Endodermal cell (in vitro differentiated cells): ENCODE measurements around the gene GRIN2D. TPM values are rescaled to one million over a fixed set of nuclear protein-coding genes. Genes with fewer than 3 reads are reported as not detected.
A peak's percentile ranks its signal among the peaks of the same experiment; 100 is the strongest.

Experiments used
- DNase-seq: peaks from one replicate; pipeline ENCODE4 v3.0.0-alpha.2; 2017
- H3K27ac ChIP-seq: 2 replicates; pipeline ENCODE4 v1.5.1; 2013; ENCODE audit warnings: mild to moderate bottlenecking, low read depth, low read length, moderate library complexity
- H3K27me3 ChIP-seq: 2 replicates; pipeline ENCODE4 v1.6.1; 2013; ENCODE audit warnings: mild to moderate bottlenecking, low read length, moderate library complexity; ENCODE audit not compliant: insufficient read depth, control insufficient read depth, poor library complexity, severe bottlenecking
- H3K36me3 ChIP-seq: 2 replicates; pipeline ENCODE4 v1.7.0; 2013; ENCODE audit warnings: mild to moderate bottlenecking, low read length, moderate library complexity; ENCODE audit not compliant: control insufficient read depth, insufficient read depth
- H3K4me1 ChIP-seq: one replicate; pipeline ENCODE4 v1.7.0; 2013; ENCODE audit warnings: low read length; ENCODE audit not compliant: control insufficient read depth, insufficient read depth
- H3K4me3 ChIP-seq: 2 replicates; pipeline ENCODE4 v1.5.1; 2013; ENCODE audit warnings: mild to moderate bottlenecking, low read length, moderate library complexity
- H3K9ac ChIP-seq: 2 replicates; pipeline ENCODE4 v1.6.1; 2013; ENCODE audit warnings: mild to moderate bottlenecking, low read length, moderate library complexity; ENCODE audit not compliant: poor library complexity, severe bottlenecking; ENCODE audit errors: extremely low read depth
- H3K9me3 ChIP-seq: 2 replicates; pipeline ENCODE4 v1.6.1; 2013; ENCODE audit warnings: mild to moderate bottlenecking, low read length, moderate library complexity; ENCODE audit not compliant: control insufficient read depth
- H3K27ac Mint-ChIP-seq: 2 replicates; pipeline ENCODE4 v1.8.0; 2020; ENCODE audit warnings: mixed read lengths
- H3K27me3 Mint-ChIP-seq: 2 replicates; pipeline ENCODE4 v1.8.0; 2021; ENCODE audit warnings: mild to moderate bottlenecking, mixed read lengths; ENCODE audit not compliant: insufficient read depth
- H3K36me3 Mint-ChIP-seq: 2 replicates; pipeline ENCODE4 v1.8.0; 2020; ENCODE audit warnings: low read depth, mixed read lengths
- H3K4me1 Mint-ChIP-seq: 2 replicates; pipeline ENCODE4 v1.8.0; 2020; ENCODE audit warnings: mixed read lengths
- H3K4me3 Mint-ChIP-seq: 2 replicates; pipeline ENCODE4 v1.8.0; 2020; ENCODE audit warnings: mild to moderate bottlenecking, moderate library complexity, mixed read lengths
- H3K9me3 Mint-ChIP-seq: 2 replicates; pipeline ENCODE4 v1.8.0; 2020; ENCODE audit warnings: mild to moderate bottlenecking, mixed read lengths
- WGBS, 2 experiments: methylation state at CpG; one replicate each; pipeline versions ENCODE4 v1.1.5 to v1.1.7; 2013; ENCODE audit warnings: missing lambda C conversion rate in 2 of 2, mixed read lengths in 1 of 2; ENCODE audit not compliant: insufficient coverage in 1 of 2, insufficient read length in 1 of 2; 5-methylcytosine and 5-hydroxymethylcytosine counted together
- total RNA-seq, 2 donors: library from RNA; stranded (reverse); fragmentation: NEBNext Ultra II Directional in 1 of 2; extraction: Animal tissue kit (Norgen Biotek cat#: 25700) in 1 of 2; gene quantifications; 2 replicates in 1 of 2; 3 replicates in 1 of 2; pipeline ENCODE4 v1.2.1, GENCODE V29; 2021
- TF ChIP-seq, protein P1 (sequence below): fragments of 200-600 bp; sonication (generic); conservative IDR thresholded peaks from 2 replicates; pipeline ENCODE4 v1.5.0; 2021; ENCODE audit warnings: antibody characterized with exemption, mild to moderate bottlenecking

GRIN2D gene
- total RNA-seq, 2 donors from 2014 or later: 0.77 to 1.2 TPM

DNA sequence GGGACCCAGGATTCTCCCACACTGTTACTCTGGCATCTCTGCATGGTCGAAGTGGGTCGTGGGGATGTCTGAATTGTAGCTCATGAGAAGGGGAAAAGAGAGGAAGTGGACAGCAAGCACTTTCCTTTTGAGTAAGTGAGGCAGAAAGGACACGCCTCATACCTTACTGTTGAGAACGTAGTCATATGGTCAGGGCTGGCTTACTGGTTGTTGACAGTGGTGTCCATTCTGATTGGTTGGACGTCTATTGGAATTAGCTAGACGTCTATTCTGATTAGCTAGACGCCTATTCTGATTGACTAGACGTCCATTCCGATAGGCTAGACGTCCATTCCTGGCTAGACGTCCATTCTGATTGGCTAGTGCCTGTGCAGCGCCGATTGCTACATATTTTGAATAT is 12.4 kb downstream of the GRIN2D start:
- Mint-ChIP-seq H3K27ac (no peak overlapping the region), H3K9me3 (no peaks in the 10 kb centered on the region)

DNA sequence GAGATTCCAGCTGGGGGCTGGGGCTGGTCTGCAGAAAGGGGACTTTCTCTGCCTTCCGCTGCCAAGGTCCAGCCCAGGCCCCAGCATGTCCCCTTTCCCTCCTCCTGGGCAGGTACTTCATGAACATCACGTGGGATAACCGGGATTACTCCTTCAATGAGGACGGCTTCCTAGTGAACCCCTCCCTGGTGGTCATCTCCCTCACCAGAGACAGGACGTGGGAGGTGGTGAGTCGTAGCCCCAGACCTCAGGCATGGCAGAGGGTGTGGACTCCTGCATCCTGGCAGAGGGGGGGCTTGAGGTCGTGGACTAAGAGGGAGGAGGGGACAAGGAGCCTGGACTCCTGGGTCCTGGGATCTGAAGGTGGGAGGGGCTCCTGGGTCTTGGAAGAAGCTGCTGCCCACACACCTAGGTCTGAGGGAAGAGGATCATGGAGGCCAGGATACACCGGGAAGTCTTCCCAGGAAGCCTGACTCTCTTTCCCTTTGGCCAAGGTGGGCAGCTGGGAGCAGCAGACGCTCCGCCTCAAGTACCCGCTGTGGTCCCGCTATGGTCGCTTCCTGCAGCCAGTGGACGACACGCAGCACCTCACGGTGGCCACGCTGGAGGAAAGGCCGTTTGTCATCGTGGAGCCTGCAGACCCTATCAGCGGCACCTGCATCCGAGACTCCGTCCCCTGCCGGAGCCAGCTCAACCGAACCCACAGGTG is 20.6 kb downstream of the GRIN2D start:
- peaks cover 13% of the 10 kb centered on the region for H3K4me1 Mint-ChIP-seq
- no peaks in the 10 kb centered on the region for H3K4me1 ChIP-seq
- whole genome bisulfite sequencing, 2 experiments: 60 to 81% methylated on average over 18 to 24 of the region's 24 CpGs
- H3K9me3 Mint-ChIP-seq: no peaks in the 10 kb centered on the region
- peaks cover 4% of the 10 kb centered on the region for H3K27me3 Mint-ChIP-seq
- peak; percentile 80 for DNase-seq
- no peaks in the 10 kb centered on the region for H3K36me3 Mint-ChIP-seq
- H3K27ac Mint-ChIP-seq: peak overlapping the region; percentile 91
- TF ChIP-seq, protein P1, sequence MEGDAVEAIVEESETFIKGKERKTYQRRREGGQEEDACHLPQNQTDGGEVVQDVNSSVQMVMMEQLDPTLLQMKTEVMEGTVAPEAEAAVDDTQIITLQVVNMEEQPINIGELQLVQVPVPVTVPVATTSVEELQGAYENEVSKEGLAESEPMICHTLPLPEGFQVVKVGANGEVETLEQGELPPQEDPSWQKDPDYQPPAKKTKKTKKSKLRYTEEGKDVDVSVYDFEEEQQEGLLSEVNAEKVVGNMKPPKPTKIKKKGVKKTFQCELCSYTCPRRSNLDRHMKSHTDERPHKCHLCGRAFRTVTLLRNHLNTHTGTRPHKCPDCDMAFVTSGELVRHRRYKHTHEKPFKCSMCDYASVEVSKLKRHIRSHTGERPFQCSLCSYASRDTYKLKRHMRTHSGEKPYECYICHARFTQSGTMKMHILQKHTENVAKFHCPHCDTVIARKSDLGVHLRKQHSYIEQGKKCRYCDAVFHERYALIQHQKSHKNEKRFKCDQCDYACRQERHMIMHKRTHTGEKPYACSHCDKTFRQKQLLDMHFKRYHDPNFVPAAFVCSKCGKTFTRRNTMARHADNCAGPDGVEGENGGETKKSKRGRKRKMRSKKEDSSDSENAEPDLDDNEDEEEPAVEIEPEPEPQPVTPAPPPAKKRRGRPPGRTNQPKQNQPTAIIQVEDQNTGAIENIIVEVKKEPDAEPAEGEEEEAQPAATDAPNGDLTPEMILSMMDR: no peak
- H3K27ac ChIP-seq: no peak overlapping the region
- H3K9me3 ChIP-seq: no peaks in the 10 kb centered on the region
- H3K36me3 ChIP-seq: no peaks in the 10 kb centered on the region
- no peaks in the 10 kb centered on the region for H3K27me3 ChIP-seq
- peak overlapping the region; percentile 68 for H3K4me3 Mint-ChIP-seq
- H3K4me3 ChIP-seq: peak overlapping the region; percentile 72
- H3K9ac ChIP-seq: no peak overlapping the region

More for the DNA sequence above, 12.4 kb downstream of the GRIN2D start:
- H3K4me1 Mint-ChIP-seq: peaks cover 5% of the 10 kb centered on the region
- WGBS, 2 experiments: 89 to 92% methylated on average over 13 of the region's 13 CpGs
- H3K9ac ChIP-seq: no peak overlapping the region
- H3K4me1 ChIP-seq: no peaks in the 10 kb centered on the region
- no peaks in the 10 kb centered on the region for H3K36me3 ChIP-seq
- no peaks in the 10 kb centered on the region for H3K9me3 ChIP-seq
- TF ChIP-seq, protein P1: no peak
- H3K27me3 ChIP-seq: no peaks in the 10 kb centered on the region
- H3K27me3 Mint-ChIP-seq: peaks cover 8% of the 10 kb centered on the region
- no peak overlapping the region for H3K4me3 Mint-ChIP-seq
- no peak overlapping the region for H3K27ac ChIP-seq
- DNase-seq: no peak
- no peaks in the 10 kb centered on the region for H3K36me3 Mint-ChIP-seq
- no peak overlapping the region for H3K4me3 ChIP-seq

DNA sequence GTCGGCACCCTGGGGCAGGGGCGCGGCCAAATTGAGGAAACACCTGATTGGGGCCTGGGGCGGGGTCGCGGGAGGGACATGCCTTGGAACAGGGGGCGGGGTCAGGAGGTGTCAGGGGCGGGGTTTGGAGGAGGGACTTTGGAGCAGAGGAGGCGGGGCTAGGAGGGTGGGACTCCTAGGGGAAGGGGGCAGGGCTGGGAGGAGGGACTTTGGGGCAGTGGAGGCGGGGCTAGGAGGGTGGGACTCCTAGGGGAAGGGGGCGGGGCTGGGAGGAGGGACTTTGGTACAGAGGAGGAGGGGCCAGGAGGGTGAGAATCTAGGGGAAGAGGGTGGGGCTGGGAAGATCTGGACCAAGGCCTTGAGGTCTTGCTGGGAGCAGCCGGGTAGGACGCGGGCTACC is 21.9 kb downstream of the GRIN2D start:
- Mint-ChIP-seq H3K9me3 (no peaks in the 10 kb centered on the region), H3K27ac (no peak overlapping the region), H3K27me3 (peaks cover 2% of the 10 kb centered on the region), H3K4me3 (peak overlapping the region; percentile 68), H3K4me1 (peaks cover 15% of the 10 kb centered on the region), H3K36me3 (no peaks in the 10 kb centered on the region)
- Histone ChIP-seq H3K27me3 (no peaks in the 10 kb centered on the region), H3K4me1 (no peaks in the 10 kb centered on the region), H3K27ac (no peak overlapping the region), H3K36me3 (no peaks in the 10 kb centered on the region), H3K9ac (no peak overlapping the region), H3K9me3 (no peaks in the 10 kb centered on the region), H3K4me3 (no peak overlapping the region)
- DNase-seq: peak; percentile 99
- TF ChIP-seq, protein P1: no peak
- WGBS, 2 experiments: 68 to 80% methylated on average over 1 to 14 of the region's 14 CpGs
